Motor neuron (in vitro differentiated cells): ENCODE data around the gene RDX. TPM values are rescaled to one million over a fixed set of nuclear protein-coding genes. Genes with fewer than 3 reads are reported as not detected.
"Not testable (repeated sequence)": the region's sequence is repeated elsewhere in the genome, so short reads cannot be mapped to it uniquely, and the experiment has no call there.

Experiments used
- ATAC-seq, 8 experiments: fragments of 200-7000 bp; cut with Tn5 transposase; replicated peaks in 6 of 8; 2 replicates each; pipeline ENCODE4 v1.8.0; 2021; ENCODE audit warnings: mild to moderate bottlenecking in 8 of 8, moderate library complexity in 8 of 8
- H3K27ac ChIP-seq, 2 donors: fragments of 250-450 bp; sonication (Bioruptor Pico); 2 replicates each; pipeline ENCODE4 v1.9.0; 2021; ENCODE audit warnings: antibody characterized with exemption in 2 of 2, mild to moderate bottlenecking in 2 of 2, moderate library complexity in 1 of 2
- H3K4me1 ChIP-seq, 2 donors: fragments of 250-450 bp; sonication (Bioruptor Pico); replicated peaks in 1 of 2; 2 replicates each; pipeline ENCODE4 v1.6.1; 2021; ENCODE audit warnings: antibody characterized with exemption in 2 of 2, mild to moderate bottlenecking in 2 of 2, moderate library complexity in 1 of 2
- H3K4me3 ChIP-seq, 5 donors: fragments of 250-450 bp; sonication (Bioruptor Pico); 2 replicates each; pipeline ENCODE4 v1.9.0; 2021; ENCODE audit warnings: antibody characterized with exemption in 5 of 5, mild to moderate bottlenecking in 5 of 5, moderate library complexity in 4 of 5
- WGBS, 10 experiments: fragments of 450-650 bp; shearing (Covaris generic); methylation state at CpG; one replicate each; pipeline ENCODE4 v1.0.0; 2022; 5-methylcytosine and 5-hydroxymethylcytosine counted together
- in situ Hi-C, 9 experiments: fragments of 400-800 bp; cut with MboI; loops; one replicate each; pipeline ENCODE4 v1.15.0; 2021; ENCODE audit warnings: low sequenced_read_pairs in 9 of 9, low pct_unique_long_range_greater_than_20kb in 2 of 9; ENCODE audit not compliant: unreplicated experiment in 9 of 9
- total RNA-seq, 8 experiments: library from RNA; unstranded; fragments of 300-600 nt; gene quantifications; 2 replicates each; pipeline versions ENCODE4 v1.2.3 to v1.2.4, GENCODE V29; 2022

The RDX gene
- total RNA-seq, 8 experiments from 2014 or later = 40.4 to 122 (median 52.9) TPM

GRCh38 chr11:110249066-110249465 is 47.3 kb downstream of the RDX start:
- ATAC-seq = no peak
- no peaks in the 10 kb centered on the region for H3K4me1 ChIP-seq
- WGBS, 10 experiments = 67 to 100% (median 100%) methylated on average over 1 of the region's 1 CpG; no CpG with 5 or more reads in 1 of the 10 experiments
- H3K4me3 ChIP-seq = no peak overlapping the region
- H3K27ac ChIP-seq = no peak overlapping the region
- in situ Hi-C loops = no loop called here

- no peak overlapping the region for H3K27ac ChIP-seq
- in situ Hi-C loops = no loop called here
- no peak for ATAC-seq
- WGBS, 10 experiments = 80 to 100% (median 100%) methylated on average over 1 of the region's 1 CpG; no CpG with 5 or more reads in 5 of the 10 experiments
- no peak overlapping the region for H3K4me3 ChIP-seq
- no peaks in the 10 kb centered on the region for H3K4me1 ChIP-seq
These were observed 52.6 kb downstream of the RDX start for GRCh38 chr11:110243791-110244190.

- in situ Hi-C loops = no loop called here
- ATAC-seq = no peak
- H3K4me1 ChIP-seq = no peaks in the 10 kb centered on the region
These were observed 53.7 kb downstream of the RDX start for GRCh38 chr11:110242746-110243145.

GRCh38 chr11:110242188-110242587 is 54.2 kb downstream of the RDX start:
- Histone ChIP-seq H3K27ac (no peak overlapping the region), H3K4me3 (no peak overlapping the region), H3K4me1 (no peaks in the 10 kb centered on the region)
- ATAC-seq = no peak
- WGBS, 10 experiments = 93 to 100% (median 96%) methylated on average over 2 to 7 of the region's 7 CpGs
- in situ Hi-C loops = no loop called here

More at GRCh38 chr11:110242746-110243145, 53.7 kb downstream of the RDX start:
- Histone ChIP-seq H3K4me3 (no peak overlapping the region), H3K27ac (no peak overlapping the region)

GRCh38 chr11:110235966-110236365 is 60.4 kb downstream of the RDX start:
- 40 to 100% (median 90%) methylated on average over 1 of the region's 1 CpG; no CpG with 5 or more reads in 5 of the 10 experiments for WGBS, 10 experiments
- H3K4me3 ChIP-seq = no peak overlapping the region
- in situ Hi-C loops = no loop called here
- H3K27ac ChIP-seq = no peak overlapping the region
- ATAC-seq = peak in 1 of 8 experiments; percentile 57
- no peaks in the 10 kb centered on the region for H3K4me1 ChIP-seq

GRCh38 chr11:110230377-110230776 is 66.0 kb downstream of the RDX start:
- H3K4me1 ChIP-seq = no peaks in the 10 kb centered on the region
- no peak overlapping the region for H3K4me3 ChIP-seq
- no peak for ATAC-seq
- WGBS, 10 experiments = 65 to 100% (median 92%) methylated on average over 1 to 3 of the region's 3 CpGs; no CpG with 5 or more reads in 1 of the 10 experiments
- in situ Hi-C loops = no loop called here
- no peak overlapping the region for H3K27ac ChIP-seq

GRCh38 chr11:110219006-110219785 is 77.2 kb downstream of the RDX start:
- Histone ChIP-seq H3K4me3 (no peak overlapping the region), H3K27ac (no peak overlapping the region), H3K4me1 (no peaks in the 10 kb centered on the region)
- 79 to 100% (median 92%) methylated on average over 1 to 4 of the region's 4 CpGs; no CpG with 5 or more reads in 2 of the 10 experiments for WGBS, 10 experiments
- ATAC-seq = no peak
- in situ Hi-C loops = loop anchor here in 3 of 9 experiments (25.0 kb wide), 2 partner anchors 143 to 168 kb away; no protein-coding TSS in a partner anchor

GRCh38 chr11:110217936-110218335 is 78.5 kb downstream of the RDX start:
- no peaks in the 10 kb centered on the region for H3K4me1 ChIP-seq
- in situ Hi-C loops = loop anchor here in 3 of 9 experiments (25.0 kb wide), 2 partner anchors 144 to 169 kb away; no protein-coding TSS in a partner anchor
- ATAC-seq = no peak
- WGBS, 10 experiments = 15 to 100% (median 80%) methylated on average over 1 to 3 of the region's 3 CpGs; no CpG with 5 or more reads in 1 of the 10 experiments
- H3K27ac ChIP-seq = no peak overlapping the region
- no peak overlapping the region for H3K4me3 ChIP-seq

- no peak overlapping the region for H3K27ac ChIP-seq
- peak in 3 of 8 experiments; percentile 47 to 74 (median 53) for ATAC-seq
- in situ Hi-C loops = loop anchor here in 3 of 9 experiments (25.0 kb wide), 2 partner anchors 145 to 170 kb away; no protein-coding TSS in a partner anchor
- 70 to 100% (median 90%) methylated on average over 1 to 12 of the region's 12 CpGs for WGBS, 10 experiments
- H3K4me1 ChIP-seq = no peaks in the 10 kb centered on the region
- H3K4me3 ChIP-seq = no peak overlapping the region
These were observed 79.1 kb downstream of the RDX start for GRCh38 chr11:110217223-110217877.

GRCh38 chr11:110209313-110209694 is 87.1 kb downstream of the RDX start:
- not testable (repeated sequence) for H3K4me1 ChIP-seq, ATAC-seq, H3K27ac ChIP-seq
- WGBS, 10 experiments = no CpG with 5 or more reads among the region's 14 CpGs
- peak overlapping the region; percentile 17 to 26 (median 23) for H3K4me3 ChIP-seq
- in situ Hi-C loops = loop anchor here in 6 of 9 experiments (10.0 to 25.0 kb wide), 3 partner anchors 153 to 178 kb away; no protein-coding TSS in a partner anchor

GRCh38 chr11:110208678-110209312 is 87.6 kb downstream of the RDX start:
- ATAC-seq, H3K4me1 ChIP-seq, H3K27ac ChIP-seq: not testable (repeated sequence)
- WGBS, 10 experiments = 67 to 100% (median 93%) methylated on average over 1 to 10 of the region's 29 CpGs
- H3K4me3 ChIP-seq = peak overlapping the region; percentile 17 to 26 (median 23)
- in situ Hi-C loops = loop anchor here in 6 of 9 experiments (10.0 to 25.0 kb wide), 3 partner anchors 154 to 179 kb away; no protein-coding TSS in a partner anchor

- in situ Hi-C loops = loop anchor here in 6 of 9 experiments (10.0 to 25.0 kb wide), 3 partner anchors 155 to 180 kb away; no protein-coding TSS in a partner anchor
- 50 to 100% (median 90%) methylated on average over 1 to 4 of the region's 6 CpGs; no CpG with 5 or more reads in 3 of the 10 experiments for WGBS, 10 experiments
- no peak for ATAC-seq
- no peak overlapping the region for H3K4me3 ChIP-seq
- H3K27ac ChIP-seq = no peak overlapping the region
- H3K4me1 ChIP-seq = no peaks in the 10 kb centered on the region
These were observed 89.3 kb downstream of the RDX start for GRCh38 chr11:110207123-110207522.
